HG02852 (cell line): ENCODE data around the gene RSPH1.

Experiments used
- ATAC-seq: cut with Tn5 transposase; IDR thresholded peaks from one replicate; pipeline ENCODE4 v1.9.1; 2021; ENCODE audit warnings: mild to moderate bottlenecking, moderate library complexity; ENCODE audit not compliant: unreplicated experiment

The RSPH1 gene

DNA sequence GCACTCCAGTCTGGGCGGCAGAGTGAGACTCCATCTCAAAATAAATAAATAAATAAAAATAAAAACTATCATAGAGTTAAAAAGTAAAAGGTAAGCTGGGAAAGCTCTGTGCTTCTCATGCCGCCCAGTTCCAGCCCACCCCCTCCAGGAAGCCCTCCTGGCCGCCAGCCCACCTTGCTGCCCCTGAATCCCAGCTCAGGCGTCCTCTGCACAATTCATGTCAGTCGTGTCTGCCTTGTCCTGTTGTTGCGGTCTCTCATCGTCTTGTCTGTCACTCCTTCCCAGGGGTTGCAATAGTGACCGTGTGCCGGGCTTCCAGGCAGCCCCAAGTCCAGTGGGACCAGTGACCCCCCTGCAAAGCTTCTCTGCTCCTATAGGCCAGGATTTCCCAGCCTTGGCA, 44.1 kb downstream of the RSPH1 start:
- ATAC-seq, result no peak

DNA sequence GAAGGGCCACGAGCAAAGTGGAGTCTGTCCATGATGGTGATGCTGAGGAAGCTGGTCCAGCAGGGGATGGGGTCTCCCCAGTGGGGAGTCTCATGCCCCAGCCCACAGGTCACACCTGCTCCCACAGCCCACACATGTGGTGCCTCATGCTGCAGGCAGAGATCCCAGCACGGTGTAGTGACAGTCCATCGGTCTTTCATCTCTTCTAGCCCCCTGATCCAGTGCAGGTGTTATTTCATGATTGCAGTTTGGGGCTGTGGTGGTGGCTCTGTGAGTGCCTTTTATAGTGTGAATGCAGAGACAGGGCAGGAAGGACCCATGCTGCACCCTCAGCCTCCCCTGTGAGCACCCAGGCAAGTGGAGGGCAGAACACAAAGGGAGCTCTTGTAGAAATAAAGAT, 47.3 kb downstream of the RSPH1 start:
- ATAC-seq, result no peak

DNA sequence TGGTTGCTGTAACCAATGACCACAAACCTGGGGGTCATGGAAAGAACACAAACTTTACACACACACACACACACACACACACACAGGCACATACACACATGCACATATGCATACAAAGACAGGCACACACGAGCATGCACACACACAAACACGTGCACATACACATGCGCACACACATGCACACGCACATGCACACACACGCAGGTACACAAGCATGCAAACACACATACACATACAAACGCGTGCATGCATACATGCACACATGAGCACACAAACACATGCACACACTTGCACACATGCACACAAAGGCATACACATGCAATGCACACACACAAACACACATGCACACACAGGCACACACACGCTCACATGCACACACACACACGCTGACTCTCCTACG, 48.3 kb downstream of the RSPH1 start:
- ATAC-seq, result no peak

DNA sequence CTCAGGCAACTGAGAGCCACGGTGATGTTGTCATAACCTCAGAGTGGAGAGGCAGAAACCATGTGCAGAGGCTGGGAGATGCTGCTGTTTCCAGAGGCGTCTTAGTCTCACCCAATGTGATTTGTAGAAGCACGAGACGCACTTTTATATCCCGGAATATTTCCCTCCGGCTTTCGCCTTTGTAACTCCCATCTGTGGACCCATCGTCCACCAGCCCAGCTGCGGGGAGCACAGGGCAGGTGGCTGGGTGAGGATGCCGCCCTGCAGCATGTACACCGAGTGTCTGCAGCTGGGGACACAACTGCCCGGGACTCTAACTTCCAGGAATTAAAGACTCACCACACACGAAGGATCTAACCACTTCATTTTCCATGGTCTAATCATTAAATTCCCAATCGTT, 48.8 kb downstream of the RSPH1 start:
- no peak for ATAC-seq

DNA sequence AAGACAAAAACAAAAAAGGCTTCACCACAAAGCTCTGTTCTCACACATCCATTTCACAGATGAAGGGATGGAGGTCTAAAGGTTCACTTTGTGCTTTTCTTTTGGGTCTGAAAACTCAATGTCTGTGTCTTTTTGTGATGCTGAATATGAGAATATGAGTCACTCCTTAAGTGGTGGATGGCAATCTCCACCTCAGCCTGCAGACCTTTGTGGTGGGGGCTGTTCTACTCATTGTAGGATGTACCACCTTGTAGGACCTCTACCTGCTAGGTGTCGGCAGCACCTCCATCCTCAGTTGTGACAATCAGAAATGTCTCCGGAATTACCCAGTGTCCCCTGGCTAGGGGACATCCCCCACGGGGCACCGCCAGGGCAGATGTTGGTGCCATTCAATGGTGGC, 49.5 kb downstream of the RSPH1 start:
- no peak for ATAC-seq

DNA sequence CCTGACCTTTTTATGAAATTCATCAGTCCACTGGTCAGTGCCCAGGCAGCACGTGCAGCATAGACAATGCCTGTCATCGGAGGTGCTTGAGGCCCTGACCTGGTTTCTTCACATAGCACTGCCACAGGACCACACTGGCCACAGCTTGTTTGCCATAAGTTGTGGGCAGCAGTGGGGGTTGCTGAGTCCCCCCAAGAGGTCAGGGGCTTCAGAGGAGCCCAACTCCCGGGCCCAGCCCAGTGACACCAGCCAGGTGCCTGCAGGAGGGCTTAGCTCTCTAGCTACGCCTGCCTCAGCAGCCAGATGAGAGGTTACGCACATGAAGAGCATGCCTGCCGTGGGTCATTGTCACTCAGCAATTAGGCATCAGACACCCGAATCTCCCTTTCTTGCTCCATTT, 50.7 kb downstream of the RSPH1 start:
- ATAC-seq, result no peak

DNA sequence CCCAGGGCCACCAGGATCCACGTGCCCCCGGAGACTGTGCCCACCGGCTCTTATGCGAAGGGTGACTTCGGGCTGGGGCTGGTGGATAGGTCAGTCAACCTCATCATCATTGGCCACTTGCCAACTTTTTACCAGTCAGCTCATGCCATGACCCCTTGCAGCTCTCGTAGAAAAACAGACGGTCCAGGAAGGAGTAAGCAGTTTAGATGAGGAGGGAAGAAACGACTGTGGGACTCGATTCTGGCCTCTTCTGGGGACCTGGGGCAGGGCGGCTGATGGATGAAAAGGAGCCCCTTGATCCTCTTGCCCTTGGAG, 51.3 kb downstream of the RSPH1 start:
- ATAC-seq, result no peak

DNA sequence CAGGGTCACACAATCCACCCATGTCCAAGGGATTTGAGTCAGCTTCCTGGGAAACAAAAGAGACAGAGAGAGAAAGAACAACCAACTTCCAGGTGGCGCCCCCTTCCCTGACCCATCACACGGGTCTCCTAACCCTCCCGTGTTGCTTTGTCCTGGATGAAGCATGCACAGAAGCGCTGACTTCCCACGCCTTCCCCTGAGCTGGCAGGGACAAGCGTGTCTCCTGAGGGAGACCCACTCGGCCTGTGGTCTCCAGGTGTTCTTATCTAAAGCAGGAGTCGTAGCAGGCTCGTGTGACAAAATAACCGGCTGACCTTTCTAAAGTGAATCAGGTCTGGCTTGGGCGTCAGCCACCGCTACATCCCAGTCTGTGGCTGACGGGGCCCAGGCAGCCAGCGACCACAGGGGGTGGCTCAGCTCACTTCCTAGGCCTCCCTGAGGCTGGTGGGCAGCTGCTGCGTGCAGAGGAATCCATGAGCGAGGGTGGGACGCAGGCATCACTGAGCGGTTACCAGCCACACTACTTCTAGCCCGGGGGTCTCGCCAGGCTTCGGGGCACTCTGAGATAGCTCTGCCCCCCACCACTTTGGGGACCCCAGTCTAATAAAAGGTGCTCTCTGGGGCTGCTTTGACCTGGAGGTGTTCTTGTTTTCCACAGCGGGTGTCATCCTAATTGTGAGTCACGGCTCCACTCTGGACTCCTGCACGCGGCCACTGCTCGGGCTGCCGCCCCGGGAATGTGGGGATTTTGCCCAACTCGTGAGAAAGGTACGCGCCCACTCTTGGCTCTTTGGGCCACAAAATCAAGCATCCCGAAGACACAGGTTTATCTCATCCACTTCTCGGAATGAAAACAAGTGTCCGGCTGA, 51.9 kb downstream of the RSPH1 start:
- ATAC-seq, result no peak

DNA sequence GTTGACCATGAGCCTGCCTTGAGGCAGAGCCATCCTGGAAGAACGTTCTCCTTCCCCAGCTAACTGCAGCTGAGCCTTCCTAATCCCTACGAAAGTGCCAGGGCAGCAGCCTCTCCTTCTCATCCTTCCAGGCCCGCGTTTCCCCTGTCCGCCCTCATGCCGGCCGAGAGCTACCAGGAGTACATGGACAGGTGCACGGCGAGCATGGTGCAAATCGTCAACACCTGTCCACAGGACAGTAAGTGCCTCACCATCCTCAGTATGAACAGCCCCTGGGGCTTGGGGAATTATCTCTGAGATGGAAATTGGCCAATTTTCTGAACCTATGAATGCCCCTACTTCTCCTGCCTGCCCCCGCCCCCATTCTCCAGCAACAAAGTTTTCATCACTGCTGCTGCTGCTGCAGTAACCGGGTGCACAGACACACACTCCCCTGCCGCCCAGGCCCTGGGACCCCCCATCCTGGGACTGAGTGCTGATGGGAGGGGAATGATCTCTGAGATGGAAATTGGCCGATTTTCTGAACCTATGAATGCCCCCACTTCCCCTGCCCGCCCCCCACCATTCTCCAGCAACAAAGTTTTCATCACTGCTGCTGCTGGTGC, 52.7 kb downstream of the RSPH1 start:
- no peak for ATAC-seq

DNA sequence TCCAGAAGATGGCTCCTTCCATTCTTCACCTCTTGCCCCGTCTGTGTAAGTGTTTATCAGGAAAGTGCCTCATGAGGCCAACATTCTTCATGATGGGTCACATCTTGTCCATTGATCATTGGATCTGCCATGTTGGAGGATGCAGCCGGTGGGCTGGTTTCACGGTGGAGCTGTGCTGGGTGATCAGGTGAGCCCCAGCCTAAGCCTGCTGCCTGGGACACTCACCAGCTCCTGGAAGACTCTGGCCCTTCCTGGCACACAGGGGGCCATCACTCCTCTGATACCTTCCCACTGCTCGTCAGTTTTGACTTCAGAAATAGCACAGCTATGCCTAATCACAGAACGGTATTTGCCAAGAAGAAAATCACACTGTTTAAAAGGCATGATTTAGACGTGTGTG, 54.1 kb downstream of the RSPH1 start:
- ATAC-seq, result no peak

DNA sequence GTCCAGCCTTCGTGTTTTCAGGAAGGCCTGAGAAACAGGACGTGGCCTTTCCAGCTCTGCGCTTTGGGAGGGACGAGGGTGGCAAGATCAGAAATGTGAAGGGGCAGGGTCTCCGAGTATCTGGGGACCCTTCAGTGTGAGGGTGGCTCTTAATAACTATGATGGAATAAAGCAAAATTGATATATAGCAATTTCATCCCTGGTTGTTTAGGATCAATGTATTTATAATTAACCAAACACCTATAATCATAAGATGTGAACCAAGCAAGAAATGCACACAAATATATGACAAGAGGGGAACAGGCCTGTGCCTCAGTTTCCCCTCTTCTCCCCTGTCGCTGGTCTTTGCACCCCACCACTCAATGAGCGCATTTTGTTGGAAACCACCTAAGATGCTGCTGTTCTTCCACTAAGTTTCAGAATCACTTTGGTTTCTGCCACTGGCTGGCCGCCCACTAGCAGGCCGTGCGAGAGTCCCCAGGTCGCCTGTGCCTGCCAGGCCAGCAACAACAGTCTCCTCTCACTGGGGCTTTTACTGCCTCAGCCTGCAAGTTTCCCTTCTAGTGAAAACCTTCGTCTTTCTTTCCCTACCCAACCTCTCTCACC, 55.7 kb downstream of the RSPH1 start:
- peak; percentile 83 for ATAC-seq

DNA sequence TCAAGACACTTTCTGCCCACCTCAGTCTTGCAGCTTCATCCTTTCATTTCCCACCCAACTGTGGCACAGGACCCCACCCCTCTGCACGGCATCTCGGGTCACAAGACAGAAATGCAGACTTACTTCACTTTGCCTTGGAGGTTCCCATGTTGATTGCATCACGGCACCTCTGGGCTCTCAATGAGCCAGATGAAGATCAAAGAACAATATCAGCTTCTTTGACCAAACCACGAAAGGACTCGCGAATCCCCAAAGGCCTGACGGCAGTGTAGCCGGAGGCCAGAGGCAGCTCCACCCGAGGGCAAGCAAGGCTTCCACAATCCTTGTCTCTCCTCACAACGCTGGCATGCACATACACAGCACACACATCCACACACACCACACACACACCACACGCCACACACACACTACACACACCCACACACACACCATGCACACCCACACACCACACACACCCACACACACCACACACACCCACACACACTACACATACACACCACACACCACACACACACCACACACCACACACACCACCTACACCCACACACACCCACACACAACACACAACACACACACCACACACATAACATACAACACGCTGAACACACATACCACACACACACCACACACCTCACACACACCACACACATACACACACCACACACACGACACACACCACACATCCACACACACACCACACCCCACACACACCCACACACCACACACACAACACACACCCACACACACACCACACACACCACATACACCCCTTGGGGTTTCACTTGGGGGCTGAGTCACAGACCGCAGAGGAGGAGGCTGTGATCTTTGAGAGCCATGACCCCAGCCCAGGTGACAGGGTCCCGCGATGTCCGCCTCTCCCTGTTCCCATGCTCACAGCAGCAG, 56.5 kb downstream of the RSPH1 start:
- no peak for ATAC-seq

DNA sequence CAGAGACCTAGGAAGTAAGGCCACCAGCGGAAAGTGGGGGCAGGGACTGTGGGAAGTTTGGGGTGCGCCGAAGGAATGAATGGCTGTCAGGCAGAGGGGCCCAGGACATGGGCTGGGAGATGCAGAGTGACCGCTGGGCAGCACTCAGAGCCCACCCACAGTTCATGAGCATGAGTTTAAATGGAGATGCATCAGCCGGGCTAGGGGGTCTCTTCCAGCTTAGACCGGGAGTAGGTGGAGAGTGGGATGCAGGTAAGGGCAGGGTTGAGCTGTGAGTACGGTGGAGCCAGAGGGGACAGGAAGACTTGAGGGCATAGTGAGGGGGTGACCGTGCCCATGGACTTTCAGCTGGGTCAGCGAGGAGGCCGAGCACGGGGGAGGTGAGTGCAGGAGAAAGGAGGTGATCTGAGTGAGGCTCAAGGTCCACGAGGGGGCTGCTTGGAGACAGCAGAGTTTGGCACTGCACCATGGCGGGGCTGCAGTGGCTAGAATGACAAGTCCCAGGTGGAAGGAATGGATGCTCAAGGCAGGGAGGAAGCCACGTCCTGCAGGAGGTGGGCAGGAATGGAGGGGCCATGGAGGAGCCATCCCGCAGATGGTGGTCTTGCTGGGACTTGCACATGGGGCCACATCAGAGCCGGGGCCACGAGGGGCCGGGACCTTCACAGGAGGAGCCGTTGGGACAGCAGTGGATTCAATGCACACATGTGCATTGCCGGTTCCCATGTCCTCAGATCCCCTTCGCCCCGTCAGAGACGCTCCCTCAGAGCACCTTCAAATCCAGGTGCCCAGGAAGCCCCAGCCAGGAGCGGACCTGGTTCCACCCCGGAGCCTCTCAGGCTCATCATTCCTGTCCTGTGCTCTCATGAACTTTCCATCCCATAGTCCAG, 57.5 kb downstream of the RSPH1 start:
- ATAC-seq, result no peak

DNA sequence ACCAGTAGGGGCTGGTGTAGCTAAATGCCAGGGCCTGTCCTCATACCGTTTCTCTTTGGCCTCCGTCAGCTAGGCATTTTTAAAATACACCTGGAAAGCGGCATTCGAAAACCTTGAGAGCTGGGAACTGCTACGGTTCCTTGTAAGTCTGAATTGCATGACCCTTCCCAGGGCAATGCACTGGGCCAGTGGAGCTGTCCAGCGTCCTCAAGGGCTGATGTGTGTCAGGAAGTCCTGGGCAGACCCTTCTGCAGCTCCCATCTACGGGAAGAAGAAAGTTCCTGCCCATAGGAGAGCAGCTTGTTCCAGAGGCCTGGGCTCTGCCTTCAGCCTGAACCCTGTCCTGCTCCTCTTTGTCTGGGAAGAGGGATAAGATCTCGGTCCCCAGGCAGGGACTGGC, 58.2 kb downstream of the RSPH1 start:
- ATAC-seq, result no peak

DNA sequence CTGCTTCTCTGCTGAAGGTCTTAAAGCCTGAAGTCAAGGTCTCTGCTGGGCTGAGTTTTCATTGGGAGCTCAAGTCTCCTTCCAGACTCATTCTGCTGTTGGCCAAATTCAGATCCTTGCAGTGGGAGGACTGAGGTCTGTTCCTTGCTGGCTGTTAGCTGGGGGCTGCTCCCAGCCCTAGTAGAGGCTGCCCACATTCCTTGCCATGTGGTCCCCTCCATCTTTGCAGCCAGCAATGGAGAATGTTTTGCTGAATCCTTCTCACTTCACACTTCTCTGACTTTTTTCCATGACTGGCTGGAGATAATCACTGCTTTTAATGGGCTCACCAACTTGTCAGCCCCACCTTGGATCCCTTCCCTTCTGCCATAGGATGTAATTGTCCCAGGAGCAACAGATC, 59.1 kb downstream of the RSPH1 start:
- no peak for ATAC-seq

DNA sequence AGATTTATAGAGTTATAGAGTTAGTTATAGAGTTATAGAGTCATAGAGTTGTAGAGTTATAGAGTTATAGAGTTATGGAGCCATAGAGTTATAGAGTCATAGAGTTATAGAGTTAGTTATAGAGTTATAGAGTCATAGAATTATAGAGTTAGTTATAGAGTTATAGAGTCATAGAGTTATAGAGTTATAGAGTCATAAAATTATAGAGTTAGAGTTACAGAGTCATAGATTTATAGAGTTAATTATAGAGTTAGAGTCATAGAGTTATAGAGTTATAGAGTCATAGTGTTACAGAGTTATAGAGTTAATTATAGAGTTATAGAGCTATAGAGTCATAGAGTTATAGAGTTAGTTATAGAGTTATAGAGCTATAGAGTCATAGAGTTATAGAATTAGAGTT, 60.2 kb downstream of the RSPH1 start:
- no peak for ATAC-seq

DNA sequence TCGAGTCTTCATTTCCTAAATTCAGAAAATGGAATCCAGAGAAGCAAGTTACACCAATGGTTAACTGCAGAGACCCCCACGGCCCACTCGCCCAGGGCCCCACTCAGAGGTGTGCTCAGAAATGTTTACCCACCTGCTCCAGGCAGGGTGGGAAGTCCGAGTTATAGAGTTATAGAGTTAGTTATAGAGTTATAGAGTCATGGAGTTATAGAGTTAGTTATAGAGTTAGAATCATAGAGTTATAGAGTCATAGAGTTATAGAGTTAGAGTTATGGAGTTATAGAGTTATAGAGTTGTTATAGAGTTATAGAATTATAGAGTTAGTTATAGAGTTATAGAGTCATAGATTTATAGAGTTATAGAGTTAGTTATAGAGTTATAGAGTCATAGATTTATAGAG, 60.6 kb downstream of the RSPH1 start:
- no peak for ATAC-seq

DNA sequence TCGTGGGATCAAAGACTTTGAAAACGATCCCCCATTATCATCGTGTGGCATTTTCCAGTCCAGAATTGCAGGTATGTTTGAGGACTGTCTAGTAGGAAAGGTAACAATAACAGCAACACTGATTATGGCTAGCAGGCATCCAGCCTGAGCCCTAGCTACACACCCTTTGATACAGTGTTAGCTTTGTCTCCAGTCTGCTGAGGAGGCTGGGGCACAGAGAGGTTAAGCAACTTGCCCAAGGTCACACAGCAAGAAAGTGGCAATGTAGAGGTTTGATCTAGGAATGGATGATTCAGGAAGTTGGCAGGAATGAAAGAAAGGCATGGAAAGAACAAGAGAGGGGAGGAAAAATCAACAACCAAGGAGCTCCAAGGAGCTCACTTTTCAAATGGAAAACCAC, 61.1 kb downstream of the RSPH1 start:
- ATAC-seq, result no peak

DNA sequence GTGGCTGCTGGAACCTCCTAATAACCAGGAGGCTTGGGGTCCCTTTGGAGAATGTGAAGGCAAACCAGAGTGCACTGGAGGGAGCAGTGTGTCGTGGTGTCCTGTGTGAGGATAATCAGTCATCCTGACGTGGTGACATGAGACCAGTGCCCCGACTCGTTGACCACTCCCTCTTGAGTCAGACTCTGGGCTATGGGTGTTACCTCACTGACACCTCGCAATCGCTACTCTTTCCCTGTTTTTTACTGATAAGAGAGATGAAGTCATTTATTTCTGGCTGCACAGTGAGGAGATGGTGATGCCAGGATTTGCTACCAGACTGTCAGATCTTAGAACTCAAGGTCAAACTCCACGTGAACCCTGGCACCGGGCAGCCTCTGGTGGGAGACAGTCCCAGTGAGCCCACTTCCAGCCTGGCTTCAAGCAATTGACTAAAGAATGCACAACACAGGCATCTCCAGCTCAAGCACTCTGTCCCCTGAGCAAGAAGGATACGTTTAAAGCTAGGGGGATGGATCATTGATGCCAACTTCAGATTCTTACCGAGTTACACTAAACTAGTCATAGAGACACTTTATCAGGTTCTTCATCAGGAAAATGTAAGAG, 62.0 kb downstream of the RSPH1 start:
- ATAC-seq, result no peak

DNA sequence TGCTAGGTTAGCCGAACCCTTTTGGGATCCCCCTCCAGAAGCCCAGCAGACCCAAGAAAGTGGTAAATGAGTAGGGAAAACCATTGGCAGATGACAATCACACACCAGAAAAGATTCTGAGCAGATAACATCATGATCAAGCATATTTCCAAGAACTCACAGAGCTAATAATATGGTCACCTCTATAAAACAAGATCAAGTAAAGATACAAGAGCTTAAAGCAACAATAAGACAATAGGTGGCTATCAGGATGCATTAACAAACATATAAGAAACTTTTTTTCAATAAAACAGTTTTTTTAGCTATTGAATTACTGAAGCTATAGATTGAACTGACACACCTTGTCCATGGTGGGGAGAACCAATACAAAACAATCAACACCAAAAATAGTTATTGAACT, 63.3 kb downstream of the RSPH1 start:
- no peak for ATAC-seq
